NCI-H2227 treated with DMSO at 0.1 percent for 48 hours (cell line): Measurements from ENCODE around the gene AUTS2.
"Not testable (repeated sequence)": the region's sequence is repeated elsewhere in the genome, so short reads cannot be mapped to it uniquely, and the experiment has no call there.

ENCODE experiments used
- DNase-seq: peaks from one replicate; lab custom pipeline; 2025; lab: John Stamatoyannopoulos, UW

The AUTS2 gene

DNA sequence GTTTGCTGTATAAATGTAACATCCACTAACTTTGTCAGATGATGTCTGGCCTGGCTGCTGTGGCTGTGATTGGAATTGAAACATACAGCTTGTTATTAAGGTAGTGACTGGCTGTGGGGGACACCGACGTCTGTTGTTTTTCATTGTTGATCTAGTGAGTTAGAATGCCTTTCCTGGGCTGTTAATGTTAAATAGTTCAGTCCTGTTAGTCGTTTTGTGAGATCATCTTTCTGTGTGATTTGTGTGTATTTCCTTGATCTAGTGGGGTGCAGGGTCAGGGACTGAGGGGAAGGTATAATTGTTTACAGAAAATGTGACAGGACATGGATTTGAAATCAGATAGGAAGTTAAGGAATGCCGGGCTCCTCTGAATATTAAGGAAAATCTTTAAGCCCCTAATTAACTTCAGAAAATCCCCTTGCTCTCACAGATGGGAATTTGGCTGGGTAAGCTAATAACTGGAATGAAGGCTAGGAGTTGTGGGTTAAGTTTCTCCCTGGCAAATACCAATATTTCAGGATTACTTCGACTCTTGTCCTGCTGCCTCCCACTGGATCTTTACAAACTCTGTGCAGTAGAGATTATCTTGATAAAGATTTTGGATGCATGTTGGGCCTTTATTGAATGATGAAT lies 163.1 kb downstream of the AUTS2 start:
- DNase-seq: no peak

DNA sequence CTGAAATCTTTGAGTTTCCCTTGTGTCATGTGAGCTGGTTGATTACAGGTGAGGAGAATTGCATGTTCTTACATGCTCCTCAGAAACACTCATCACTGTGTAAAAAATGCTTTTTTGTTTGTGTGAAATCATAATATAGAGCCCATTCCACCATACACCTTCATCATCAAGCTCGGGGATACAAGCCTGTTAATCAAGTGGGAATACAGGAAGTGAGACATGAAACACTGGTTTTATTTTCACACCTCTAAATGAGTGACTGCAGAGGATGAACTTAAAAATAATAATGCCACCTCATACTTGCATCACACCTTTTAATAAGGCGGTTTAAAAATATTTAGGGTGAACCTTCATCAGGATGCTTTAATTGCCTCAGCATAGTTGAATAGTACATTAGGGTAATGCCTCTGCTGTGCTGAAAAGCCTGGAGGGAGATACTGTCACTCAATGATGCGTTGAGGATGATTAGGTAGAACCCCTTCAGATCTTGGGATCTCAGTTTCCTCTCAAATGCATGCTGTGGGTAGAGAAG lies 164.6 kb downstream of the AUTS2 start:
- no peak for DNase-seq

DNA sequence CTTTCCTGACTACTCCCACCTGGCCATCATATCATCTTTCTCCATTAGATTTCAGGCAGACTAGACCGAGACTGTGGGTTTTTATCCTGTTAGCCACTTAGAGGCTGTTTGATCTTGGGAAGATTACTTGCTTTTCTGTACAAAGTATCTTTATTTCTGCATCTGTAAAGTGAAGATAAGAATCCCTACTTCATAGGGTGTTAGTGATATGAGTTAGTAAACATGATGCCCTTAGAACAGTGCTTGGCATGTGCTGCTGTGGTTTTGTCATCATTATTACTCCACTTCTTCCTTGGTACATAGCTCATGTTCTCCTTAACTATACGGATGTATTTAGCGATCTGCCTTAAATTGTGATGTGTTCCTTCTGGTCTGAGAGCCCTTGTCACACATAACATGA lies 165.2 kb downstream of the AUTS2 start:
- DNase-seq: no peak

DNA sequence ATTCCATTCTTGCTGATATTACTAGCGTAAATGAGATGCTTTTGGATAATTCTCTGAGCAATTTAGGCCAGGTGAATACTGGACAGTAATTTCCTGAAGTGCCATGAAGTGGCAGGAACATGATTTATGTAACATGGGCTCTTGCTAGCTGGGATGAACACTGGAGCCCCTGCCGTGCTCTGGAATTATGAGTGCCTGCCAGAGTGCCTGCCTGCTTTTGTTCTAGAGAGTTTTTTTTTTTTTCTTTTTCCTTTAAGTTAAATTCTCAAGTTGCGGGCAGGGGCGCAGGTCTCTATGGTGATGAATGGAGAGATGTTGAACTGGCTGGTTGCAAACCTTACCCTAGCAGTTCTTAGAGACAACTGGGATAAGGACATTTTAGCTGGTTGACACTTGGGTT lies 165.9 kb downstream of the AUTS2 start:
- DNase-seq: peak; percentile 93

DNA sequence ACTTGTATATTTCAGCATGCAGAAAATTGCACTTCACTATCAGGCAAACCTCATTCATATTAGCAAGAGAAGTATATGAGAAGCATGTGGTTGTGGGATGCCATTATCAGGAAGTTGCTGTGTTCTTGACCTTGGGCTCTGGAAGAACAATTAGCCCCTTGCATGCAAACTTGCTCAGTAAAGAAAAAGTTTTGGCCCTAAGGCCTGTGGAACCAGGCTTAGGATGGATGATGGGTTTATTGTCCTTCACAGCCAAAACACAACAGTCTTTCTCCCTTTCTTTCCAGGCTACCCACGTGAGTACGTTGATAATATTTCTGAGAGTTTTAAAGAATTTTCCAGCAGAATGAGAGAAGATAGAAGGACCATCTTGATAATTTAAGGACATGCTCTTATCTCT lies 166.4 kb downstream of the AUTS2 start:
- no peak for DNase-seq

DNA sequence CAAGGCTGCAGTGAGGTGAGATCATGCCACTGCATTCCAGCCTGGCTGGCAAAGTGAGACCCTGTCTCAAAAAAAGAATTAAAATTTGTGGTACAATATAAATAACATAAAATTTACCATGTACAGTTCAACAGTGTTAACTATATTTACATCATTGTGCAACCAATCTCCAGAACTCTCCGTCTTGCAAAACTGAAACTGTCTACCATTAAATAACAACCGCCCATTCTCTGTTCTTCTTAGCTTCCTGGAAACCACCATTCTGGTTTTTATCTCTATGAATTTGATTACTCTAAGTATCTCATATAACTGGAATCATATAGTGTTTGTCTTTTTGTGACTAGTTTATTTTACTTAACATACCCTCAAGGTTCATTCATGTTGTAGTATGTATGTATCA lies 167.6 kb downstream of the AUTS2 start:
- no peak for DNase-seq

DNA sequence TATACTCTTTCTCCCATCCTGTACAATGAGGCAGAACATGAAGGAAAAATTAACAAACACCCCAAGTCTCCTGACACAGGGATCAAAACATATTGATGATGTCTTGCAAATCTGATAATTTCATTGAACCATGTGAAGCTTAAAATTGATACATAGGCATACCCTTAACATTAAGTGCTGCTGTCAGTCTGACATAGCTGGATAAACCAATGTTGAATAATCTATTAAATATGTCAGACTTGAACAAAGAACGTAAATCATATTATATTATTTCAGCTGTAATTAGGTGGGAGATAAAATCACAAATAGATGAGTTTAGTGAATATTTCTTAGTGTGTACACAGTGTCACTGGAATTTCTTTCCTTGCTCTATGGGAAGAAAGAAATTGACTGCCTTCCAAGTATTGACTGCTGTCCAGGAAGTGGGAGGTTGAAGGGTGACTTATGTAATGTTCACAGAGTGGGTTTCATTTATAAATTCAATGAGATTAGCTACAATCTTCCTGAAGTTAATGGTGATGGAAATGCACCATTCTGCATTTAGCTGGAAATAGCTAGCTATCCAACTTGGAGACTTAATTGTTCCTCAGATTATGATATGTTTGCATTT lies 170.8 kb downstream of the AUTS2 start:
- DNase-seq: no peak

DNA sequence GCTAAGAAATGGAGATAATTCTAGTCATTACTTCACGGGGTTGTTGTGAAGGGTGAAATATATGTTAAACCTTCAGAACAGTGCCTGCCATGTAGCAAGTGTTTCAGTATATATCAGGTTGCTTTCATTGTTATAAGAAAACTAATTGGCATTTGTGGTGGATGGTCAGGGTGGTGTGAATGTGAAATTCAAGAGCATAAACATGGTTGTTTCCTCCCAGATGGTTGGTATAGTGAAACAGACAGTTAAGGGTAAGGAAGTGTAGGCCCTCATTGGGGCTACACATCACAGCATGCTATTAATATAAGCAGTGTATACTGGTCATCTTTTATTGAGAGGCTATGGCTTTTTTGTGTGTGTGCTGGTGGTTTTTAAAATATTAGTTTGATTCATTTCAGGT lies 171.6 kb downstream of the AUTS2 start:
- DNase-seq: no peak

DNA sequence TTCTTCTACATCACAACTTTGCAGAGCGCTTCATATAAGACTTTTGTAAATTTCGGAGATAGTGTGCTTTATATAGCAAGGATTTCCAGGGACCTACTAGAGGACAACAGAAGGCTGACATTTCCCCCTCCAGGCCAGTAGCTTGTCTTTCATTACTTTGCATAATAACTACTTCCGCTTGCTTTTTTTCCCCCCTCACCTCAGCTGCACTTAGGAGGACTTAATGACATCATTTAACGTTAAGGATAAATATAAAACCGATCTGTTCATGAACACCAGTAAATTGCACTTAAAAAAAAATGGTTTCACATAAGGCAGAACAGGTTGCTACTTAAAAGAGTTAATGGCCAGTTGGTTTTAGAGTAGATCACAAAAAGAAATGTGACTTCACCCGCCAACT lies 172.3 kb downstream of the AUTS2 start:
- no peak for DNase-seq

DNA sequence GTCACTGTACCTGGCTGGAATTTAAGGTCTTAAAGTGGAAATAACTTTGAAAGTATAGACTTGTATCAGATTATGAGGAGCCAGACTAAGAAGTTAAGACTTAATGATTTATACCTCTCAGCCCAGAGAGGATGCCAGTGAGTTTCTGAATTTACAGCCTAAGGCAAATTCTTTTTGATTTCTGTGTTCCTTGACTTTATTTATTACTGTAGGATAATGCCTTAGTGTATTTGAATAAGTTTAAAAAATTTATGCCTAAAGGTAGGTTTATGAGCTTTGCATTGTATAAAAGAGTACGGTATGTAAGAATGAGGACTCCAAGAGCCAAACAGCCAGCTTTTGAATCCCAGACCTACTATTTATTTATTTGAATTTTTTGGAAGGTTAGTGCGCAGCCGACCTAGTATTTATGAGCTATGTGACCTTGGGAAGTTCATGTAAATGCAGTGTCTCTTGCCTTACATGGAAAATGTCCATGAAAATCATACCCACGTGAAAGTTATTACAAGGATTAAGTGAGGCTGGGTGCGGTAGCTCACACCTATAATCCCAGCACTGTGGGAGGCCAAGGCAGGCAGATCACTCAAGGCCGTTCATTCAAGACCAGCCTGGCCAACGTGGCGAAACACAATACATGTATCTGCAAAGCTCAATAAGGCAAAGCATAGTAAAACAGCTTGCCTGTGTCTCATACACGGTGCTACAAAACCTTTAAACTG lies 174.6 kb downstream of the AUTS2 start:
- no peak for DNase-seq

DNA sequence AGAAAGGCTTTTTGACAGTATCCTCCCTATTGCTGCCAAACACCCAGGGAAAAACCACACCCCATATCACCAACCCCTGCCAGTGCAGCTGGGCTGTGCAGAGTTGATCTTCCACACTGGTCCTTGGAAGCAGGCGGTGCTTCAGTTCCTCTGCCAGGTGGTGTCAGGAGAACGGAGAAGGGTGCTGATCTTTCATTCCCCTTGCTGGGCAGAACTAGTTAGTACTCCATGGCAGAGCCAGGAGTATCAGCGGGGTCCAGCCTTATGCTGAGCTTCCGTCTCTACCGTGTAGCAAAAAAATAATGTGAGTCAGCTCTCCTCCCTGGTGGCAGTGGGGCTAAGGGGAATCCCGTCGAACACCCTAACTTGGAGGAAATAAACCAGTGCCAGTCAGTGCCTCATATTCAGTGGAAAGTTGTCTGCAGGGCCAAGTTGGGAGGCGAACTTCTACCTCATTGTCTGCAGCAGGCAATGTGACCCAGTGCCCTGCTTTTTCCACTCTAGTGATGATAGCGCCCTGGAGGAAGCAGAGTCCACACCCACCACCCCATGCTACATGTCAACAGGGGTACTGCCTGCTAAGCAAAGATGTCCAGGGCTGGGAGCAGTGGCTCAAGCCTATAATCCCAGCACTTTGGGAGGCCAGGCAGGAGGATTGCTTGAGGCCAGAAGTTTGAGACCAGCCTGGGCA lies 175.4 kb downstream of the AUTS2 start:
- DNase-seq: no peak

DNA sequence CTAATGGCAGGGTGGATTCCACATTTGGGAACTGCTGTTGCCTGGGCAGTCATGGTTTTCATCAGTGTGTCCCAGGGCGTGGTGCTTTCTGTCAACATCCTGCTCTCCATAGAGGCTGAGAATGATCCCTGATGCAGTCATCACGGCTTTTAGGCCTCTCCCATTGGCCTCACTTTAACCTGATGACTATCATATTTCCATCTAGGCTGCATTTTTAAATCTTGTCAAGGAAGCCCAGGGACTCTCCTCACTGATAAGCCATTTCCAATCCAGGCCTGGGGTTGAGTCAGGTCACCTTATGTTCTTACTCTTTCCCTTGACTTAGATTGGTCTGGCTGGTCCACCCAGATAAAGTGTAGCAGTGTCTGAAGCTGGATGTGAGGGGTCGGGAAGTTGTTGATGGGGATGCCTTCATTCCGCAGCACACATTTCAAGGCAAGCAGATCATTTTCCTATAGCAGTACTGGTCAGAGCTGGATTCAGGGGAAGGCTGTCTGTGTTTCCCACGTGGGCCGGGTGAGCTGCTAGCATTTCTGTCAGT lies 177.0 kb downstream of the AUTS2 start:
- DNase-seq: no peak

DNA sequence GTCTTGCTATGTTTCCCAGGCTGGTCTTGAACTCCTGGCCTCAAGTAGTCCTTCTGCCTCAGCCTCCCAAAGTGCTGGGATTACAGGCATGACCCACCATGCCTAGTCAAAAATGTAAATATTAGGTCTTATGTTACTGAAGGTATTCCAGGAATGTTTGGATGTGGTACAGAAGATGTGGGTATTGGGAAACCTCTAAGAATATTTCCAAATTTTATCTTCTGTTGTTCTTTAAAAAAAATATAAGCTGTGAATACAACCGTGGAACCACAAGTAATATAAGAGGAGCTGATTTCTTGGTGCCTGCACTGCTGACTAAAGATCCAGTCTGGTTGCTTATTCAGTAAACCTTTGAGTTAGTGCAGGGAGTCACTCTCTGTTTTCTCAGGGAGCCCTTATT lies 178.3 kb downstream of the AUTS2 start:
- no peak for DNase-seq

DNA sequence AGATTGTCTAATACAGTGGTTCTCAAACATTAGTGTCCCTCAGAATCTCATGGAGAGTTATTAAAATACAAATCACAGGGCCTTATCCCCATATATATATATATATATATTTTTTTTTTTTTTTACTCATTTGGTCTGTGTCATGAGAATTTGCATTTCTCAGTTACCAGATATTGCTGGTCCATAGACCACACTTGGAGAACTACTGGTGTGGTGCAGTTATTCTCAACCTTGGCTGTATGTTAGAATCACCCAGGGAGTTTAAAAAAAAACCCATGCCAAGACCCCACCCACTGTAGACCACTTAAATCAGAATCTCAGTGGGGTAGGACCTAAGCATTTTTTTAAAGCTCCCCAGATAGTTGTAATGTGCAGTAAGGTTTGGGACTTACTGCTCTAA lies 179.9 kb downstream of the AUTS2 start:
- no peak for DNase-seq

DNA sequence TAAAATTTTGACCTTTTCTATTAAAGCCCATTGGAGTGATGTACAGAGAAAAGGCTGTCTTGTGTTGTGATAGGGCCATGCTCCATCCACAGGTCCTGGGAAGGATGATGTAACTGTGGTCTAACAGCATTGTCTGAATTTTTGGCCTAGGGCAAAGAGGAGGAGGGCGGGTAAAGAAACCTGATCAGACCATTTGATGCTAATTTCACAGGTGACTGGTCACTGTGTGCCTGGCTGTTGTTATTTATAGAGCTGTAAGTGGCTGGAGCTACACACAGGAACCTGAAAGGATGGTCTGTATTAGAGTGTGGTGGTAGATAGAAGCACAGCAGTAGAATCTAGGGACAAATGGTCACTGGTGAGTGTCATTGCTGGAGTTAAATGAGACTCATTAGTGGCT lies 182.1 kb downstream of the AUTS2 start:
- no peak for DNase-seq

DNA sequence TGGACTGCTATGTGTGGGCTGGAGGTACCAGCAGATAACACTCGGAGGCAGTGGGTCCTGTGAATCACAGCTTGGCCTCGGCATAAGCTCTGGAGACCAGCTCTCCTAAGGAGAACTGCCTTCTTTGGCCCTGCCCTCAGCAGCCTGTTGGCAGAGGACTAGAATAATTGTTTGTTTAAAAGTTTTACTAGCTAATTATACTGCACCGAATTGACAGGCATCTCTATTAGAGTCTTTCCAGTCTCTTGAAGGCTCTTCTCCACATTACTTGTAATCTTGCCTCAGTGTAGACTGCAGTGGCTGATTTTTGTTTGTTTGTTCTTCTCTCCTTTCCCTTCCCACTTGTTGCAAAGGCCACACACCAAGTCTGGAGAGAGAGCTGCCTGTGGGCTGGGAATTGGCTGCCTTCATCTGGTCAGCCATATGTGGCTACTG lies 183.2 kb downstream of the AUTS2 start:
- DNase-seq: peak; percentile 63

DNA sequence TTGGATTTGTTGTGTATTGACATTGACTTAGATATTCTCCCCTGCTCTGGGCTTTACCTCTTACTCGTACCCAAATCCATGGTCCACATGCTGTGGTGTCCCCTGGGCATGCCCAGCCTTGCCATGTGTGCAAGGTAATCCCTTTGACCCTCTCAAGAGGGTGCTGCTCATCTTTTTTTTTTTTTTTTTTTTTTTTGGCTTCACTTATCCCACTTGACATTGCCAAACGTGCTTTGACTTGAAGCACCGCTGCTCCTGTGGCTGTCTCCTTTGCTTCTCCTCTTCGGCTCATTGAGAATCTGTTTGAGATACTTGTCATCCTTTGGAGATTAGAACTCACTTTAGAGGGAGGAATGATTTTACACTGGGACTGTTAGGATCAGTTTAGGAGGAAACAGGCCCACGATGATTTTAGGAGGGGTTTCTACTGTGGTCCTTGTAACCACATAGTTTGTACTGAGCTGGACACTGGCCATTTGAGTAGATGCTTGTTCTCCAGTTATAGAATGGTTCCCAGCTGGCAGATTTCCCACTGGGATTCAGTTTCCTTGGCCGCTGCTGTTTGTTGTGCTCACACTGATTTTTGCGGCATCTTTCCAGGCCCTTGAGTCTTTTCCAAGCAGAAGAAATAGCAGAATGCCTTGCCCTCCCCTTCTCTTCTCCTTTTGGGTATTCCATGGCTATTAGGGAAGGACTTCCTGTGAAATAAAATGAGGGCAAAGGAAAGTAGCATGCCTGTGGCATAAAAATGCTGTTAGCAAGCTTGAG lies 184.8 kb downstream of the AUTS2 start:
- DNase-seq: no peak

DNA sequence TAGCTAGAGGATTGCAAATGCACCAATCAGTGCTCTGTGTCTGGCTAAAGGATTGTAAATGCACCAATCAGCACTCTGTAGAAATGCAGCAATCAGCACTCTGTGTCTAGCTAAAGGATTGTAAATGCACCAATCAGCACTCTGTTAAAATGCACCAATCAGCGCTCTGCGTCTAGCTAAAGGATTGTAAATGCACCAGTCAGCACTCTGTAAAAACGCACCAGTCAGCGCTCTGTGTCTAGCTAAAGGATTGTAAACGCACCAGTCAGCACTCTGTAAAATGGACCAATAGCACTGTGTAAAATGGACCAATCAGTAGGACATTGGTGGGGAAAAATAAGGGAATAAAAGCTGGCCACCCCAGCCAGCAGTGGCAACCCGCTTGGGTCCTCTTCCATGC lies 187.9 kb downstream of the AUTS2 start:
- not testable (repeated sequence) for DNase-seq

DNA sequence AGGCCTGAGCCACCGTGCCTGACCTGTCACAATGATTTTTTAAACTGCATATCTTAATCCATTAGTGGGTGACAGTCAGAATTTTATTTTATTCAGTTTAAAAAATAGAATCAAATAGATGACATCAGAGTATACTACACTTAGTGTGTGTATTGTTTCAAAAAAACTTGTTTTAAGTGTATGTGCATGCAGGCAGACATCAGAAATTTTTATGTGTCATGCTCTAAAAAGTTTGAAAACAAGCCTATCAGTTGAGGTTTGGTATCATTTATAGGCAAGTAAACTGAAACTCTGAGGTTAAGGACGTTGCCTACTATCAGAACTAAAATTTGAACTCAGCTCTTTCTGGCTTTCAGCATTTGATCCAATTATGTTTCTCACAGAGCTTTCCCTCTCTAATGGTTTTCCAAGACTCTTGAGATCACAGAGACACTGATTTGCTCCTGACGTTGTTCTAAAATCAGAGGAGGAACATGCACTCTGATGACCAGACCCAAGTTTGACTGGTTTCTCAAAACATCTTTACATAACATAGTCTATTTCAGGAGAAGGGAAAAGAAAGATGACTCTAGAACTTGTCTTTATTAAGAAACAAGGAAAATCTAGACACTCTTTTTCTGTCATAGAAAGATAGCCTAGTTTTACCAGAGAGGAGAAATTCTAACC lies 188.6 kb downstream of the AUTS2 start:
- no peak for DNase-seq

DNA sequence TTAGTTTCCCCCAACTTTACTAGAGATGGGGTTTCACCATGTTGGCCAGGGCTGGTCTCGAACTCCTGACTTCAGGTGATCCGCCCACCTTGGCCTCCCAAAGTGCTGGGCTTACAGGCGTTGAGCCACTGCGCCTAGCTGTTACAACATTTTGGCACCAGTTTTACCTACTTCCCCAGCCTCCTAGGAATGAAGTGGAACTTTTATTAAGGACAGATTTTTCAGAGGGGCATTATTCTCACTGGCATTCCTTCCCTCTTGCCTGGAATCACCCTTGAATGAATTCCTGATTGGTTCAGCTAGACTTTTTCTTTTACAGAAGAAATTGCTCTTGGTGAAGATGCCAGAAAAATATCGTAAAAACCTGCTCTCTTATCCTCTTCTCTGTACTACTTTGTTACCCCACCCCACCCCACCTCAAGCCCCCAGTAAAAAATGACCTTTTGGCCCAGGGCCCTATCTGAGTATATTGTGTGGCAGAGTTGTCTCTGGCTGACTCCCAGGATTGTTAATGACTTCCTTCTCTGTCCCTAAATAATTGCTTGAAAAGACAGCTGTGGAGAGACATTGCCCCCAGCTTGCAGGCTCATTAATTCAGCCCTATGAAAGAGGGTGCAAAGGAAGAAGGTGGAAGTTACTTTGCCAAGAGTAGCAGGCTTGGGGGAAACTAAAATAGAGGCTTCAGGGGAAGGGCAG lies 189.6 kb downstream of the AUTS2 start:
- no peak for DNase-seq
